HUES48 (cell line): ENCODE measurements around the gene GCLM.
"Not testable (repeated sequence)": the region's sequence is repeated elsewhere in the genome, so short reads cannot be mapped to it uniquely, and the experiment has no call there.

Experiments used
- H3K27ac ChIP-seq: one replicate; pipeline ENCODE4 v1.7.0; 2013; ENCODE audit warnings: low read depth, low read length, inconsistent platforms
- H3K27me3 ChIP-seq: 2 replicates; pipeline ENCODE4 v1.6.1; 2013; ENCODE audit warnings: mild to moderate bottlenecking, low read length; ENCODE audit not compliant: control insufficient read depth, insufficient read depth
- H3K36me3 ChIP-seq: 2 replicates; pipeline ENCODE4 v1.6.1; 2013; ENCODE audit warnings: low read length; ENCODE audit not compliant: control insufficient read depth, insufficient read depth
- H3K4me1 ChIP-seq: 2 replicates; pipeline ENCODE4 v1.6.1; 2013; ENCODE audit warnings: mild to moderate bottlenecking, low read length; ENCODE audit not compliant: control insufficient read depth, insufficient read depth
- H3K4me3 ChIP-seq: 2 replicates; pipeline ENCODE4 v1.5.1; 2013; ENCODE audit warnings: mild to moderate bottlenecking, low read depth, low read length
- H3K9ac ChIP-seq: 2 replicates; pipeline ENCODE4 v1.6.1; 2013; ENCODE audit warnings: mild to moderate bottlenecking, low read depth, low read length, moderate library complexity
- H3K9me3 ChIP-seq: 2 replicates; pipeline ENCODE4 v1.6.1; 2013; ENCODE audit warnings: low read length; ENCODE audit not compliant: control insufficient read depth, insufficient read depth

The GCLM gene

GRCh38 chr1:93865253-93865652 lies 44.0 kb downstream of the GCLM start:
- Histone ChIP-seq H3K36me3 (peaks cover 21% of the 10 kb centered on the region), H3K27ac (no peak overlapping the region), H3K9ac (no peak overlapping the region), H3K4me1 (0 out of 2 replicates have a peak, but pooled peaks cover 3% of the 10 kb centered on the region), H3K27me3 (no peaks in the 10 kb centered on the region), H3K4me3 (no peak overlapping the region), H3K9me3 (no peaks in the 10 kb centered on the region)

- peaks cover 10% of the 10 kb centered on the region for H3K36me3 ChIP-seq
- H3K4me1 ChIP-seq: 0 out of 2 replicates have a peak, but pooled peaks cover 3% of the 10 kb centered on the region
- no peak overlapping the region for H3K4me3 ChIP-seq
- no peaks in the 10 kb centered on the region for H3K9me3 ChIP-seq
- H3K9ac ChIP-seq: no peak overlapping the region
- no peaks in the 10 kb centered on the region for H3K27me3 ChIP-seq
- no peak overlapping the region for H3K27ac ChIP-seq
Measured at GRCh38 chr1:93864175-93864574, 45.1 kb downstream of the GCLM start.

DNA sequence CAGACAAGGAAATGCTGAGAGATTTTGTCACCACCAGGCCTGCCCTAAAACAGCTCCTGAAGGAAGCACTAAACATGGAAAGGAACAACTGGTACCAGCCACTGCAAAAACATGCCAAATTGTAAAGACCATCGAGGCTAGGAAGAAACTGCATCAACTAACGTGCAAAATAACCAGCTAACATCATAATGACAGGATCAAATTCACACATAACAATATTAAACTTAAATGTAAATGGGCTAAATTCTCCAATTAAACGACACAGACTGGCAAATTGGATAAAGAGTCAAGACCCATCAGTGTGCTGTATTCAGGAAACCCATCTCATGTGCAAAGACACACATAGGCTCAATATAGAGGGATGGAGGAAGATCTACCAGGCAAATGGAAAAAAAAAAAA lies 51.6 kb downstream of the GCLM start:
- not testable (repeated sequence) for H3K4me1 ChIP-seq, H3K36me3 ChIP-seq, H3K9ac ChIP-seq, H3K4me3 ChIP-seq, H3K27ac ChIP-seq, H3K27me3 ChIP-seq
- peaks cover 10% of the 10 kb centered on the region for H3K9me3 ChIP-seq

DNA sequence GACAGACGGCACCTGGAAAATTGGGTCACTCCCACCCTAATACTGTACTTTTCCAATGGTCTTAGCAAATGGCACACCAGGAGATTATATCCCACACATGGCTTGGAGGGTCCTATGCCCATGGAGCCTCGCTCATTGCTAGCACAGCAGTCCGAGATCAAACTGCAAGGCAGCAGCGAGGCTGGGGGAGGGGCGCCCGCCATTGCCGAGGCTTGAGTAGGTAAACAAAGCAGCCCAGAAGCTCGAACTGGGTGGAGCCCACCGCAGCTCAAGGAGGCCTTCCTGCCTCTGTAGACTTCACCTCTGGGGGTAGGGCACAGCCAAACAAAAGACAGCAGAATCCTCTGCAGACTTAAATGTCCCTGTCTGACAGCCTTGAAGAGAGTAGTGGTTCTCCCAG lies 53.2 kb downstream of the GCLM start:
- peaks cover 10% of the 10 kb centered on the region for H3K9me3 ChIP-seq
- not testable (repeated sequence) for H3K36me3 ChIP-seq, H3K4me3 ChIP-seq, H3K9ac ChIP-seq, H3K27ac ChIP-seq, H3K4me1 ChIP-seq, H3K27me3 ChIP-seq

GRCh38 chr1:93853940-93854339 lies 55.3 kb downstream of the GCLM start:
- H3K36me3 ChIP-seq: no peaks in the 10 kb centered on the region
- H3K9me3 ChIP-seq: peaks cover 10% of the 10 kb centered on the region
- H3K9ac ChIP-seq: no peak overlapping the region

GRCh38 chr1:93851878-93852277 lies 57.4 kb downstream of the GCLM start:
- Histone ChIP-seq H3K27me3 (no peaks in the 10 kb centered on the region), H3K4me1 (0 out of 2 replicates have a peak, but pooled peaks cover 5% of the 10 kb centered on the region), H3K9me3 (peaks cover 10% of the 10 kb centered on the region), H3K36me3 (no peaks in the 10 kb centered on the region), H3K27ac (no peak overlapping the region), H3K9ac (no peak overlapping the region), H3K4me3 (no peak overlapping the region)

More at GRCh38 chr1:93853940-93854339, 55.3 kb downstream of the GCLM start:
- Histone ChIP-seq H3K27ac (no peak overlapping the region), H3K4me3 (no peak overlapping the region), H3K27me3 (no peaks in the 10 kb centered on the region), H3K4me1 (no peaks in the 10 kb centered on the region)

- Histone ChIP-seq H3K9ac (no peak overlapping the region), H3K27me3 (no peaks in the 10 kb centered on the region)
Measured at GRCh38 chr1:93851327-93851712, 57.9 kb downstream of the GCLM start.

GRCh38 chr1:93850687-93851326 lies 58.4 kb downstream of the GCLM start:
- H3K9me3 ChIP-seq: peaks cover 10% of the 10 kb centered on the region
- H3K27me3 ChIP-seq, H3K4me3 ChIP-seq: not testable (repeated sequence)

More at GRCh38 chr1:93851327-93851712, 57.9 kb downstream of the GCLM start:
- Histone ChIP-seq H3K4me3 (no peak overlapping the region), H3K36me3 (no peaks in the 10 kb centered on the region), H3K4me1 (0 out of 2 replicates have a peak, but pooled peaks cover 5% of the 10 kb centered on the region), H3K9me3 (peaks cover 10% of the 10 kb centered on the region), H3K27ac (no peak overlapping the region)

GRCh38 chr1:93848350-93848883 lies 60.8 kb downstream of the GCLM start:
- Histone ChIP-seq H3K4me1 (peaks cover 12% of the 10 kb centered on the region; the same call in 1 of the 2 replicates), H3K36me3 (no peaks in the 10 kb centered on the region), H3K27me3 (no peaks in the 10 kb centered on the region), H3K9me3 (no peaks in the 10 kb centered on the region; the same call in 1 of the 2 replicates), H3K27ac (no peak overlapping the region), H3K9ac (no peak overlapping the region), H3K4me3 (peak overlapping the region; percentile 93)

More at GRCh38 chr1:93850687-93851326, 58.4 kb downstream of the GCLM start:
- H3K27ac ChIP-seq, H3K36me3 ChIP-seq, H3K4me1 ChIP-seq, H3K9ac ChIP-seq: not testable (repeated sequence)

GRCh38 chr1:93847811-93848288 lies 61.4 kb downstream of the GCLM start:
- H3K27ac ChIP-seq: peak overlapping the region; percentile 63
- no peaks in the 10 kb centered on the region for H3K27me3 ChIP-seq
- H3K36me3 ChIP-seq: no peaks in the 10 kb centered on the region
- peak overlapping the region; percentile 93 for H3K4me3 ChIP-seq
- H3K9ac ChIP-seq: peak overlapping the region; percentile 67
- no peaks in the 10 kb centered on the region; the same call in 1 of the 2 replicates for H3K9me3 ChIP-seq
- peaks cover 12% of the 10 kb centered on the region; the same call in 1 of the 2 replicates for H3K4me1 ChIP-seq
